HG02798 (cell line): ENCODE results near the gene SLC50A1.
"Not testable (repeated sequence)": the region's sequence is repeated elsewhere in the genome, so short reads cannot be mapped to it uniquely, and the experiment has no call there.

Experiments
- ATAC-seq: cut with Tn5 transposase; IDR thresholded peaks from one replicate; pipeline ENCODE4 v1.9.1; 2021; ENCODE audit warnings: mild to moderate bottlenecking; ENCODE audit not compliant: unreplicated experiment, poor library complexity

Gene SLC50A1

DNA sequence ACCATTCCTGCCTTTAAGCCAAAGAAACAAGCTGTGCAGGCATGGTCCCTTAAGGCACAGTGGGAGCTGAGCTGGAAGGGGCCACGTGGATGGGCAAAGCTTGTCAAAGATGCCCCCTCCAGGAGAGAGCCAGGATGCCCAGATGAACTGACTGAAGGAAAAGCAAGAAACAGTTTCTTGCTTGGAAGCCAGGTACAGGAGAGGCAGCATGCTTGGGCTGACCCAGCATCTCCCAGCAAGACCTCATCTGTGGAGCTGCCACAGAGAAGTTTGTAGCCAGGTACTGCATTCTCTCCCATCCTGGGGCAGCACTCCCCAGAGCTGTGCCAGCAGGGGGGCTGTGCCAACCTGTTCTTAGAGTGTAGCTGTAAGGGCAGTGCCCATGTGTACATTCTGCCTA is 1.3 kb upstream of the SLC50A1 start:
- no peak for ATAC-seq

DNA sequence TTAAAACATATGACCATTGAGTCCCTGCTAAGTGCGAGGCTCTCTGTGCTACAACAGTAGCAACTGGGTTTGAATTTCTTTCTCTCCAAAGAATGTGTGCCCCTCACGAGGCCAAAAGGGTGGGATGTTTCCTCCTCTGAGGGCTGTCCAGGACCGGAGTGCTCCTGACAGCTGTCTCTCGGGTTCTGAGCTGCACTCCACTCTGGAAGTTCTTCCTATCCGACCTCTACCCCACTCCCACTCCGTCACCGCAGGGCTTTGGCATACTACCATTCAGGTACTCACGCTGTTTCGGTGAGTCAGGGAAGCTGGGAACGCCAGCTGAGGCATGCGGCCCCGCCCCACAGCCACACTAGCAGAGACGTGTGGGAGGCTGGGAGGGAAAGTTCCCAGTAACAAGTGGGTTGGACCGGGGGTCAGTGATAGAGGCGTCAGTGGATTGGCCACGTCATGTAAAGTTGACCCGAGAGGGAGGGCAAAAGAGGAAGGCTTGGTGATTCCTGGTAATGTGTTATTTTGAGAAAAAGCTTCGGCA is 705 bp upstream of the SLC50A1 start:
- ATAC-seq: peak; percentile 48

DNA sequence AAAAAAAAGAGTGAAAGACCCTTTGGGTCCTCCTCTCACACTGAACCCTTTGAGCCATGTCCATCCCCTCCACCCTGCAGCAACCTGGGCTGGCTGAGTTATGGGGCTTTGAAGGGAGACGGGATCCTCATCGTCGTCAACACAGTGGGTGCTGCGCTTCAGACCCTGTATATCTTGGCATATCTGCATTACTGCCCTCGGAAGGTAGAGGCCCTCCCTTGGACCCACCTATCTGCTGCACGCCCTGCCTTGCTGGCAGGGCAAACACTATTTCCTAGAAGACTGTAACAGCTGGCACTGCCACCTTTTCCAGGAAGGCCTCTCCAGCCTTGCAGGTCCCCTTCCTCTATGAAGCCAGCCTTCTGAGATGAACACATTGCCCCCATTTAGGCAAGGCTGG is 1.1 kb downstream of the SLC50A1 start:
- no peak for ATAC-seq

DNA sequence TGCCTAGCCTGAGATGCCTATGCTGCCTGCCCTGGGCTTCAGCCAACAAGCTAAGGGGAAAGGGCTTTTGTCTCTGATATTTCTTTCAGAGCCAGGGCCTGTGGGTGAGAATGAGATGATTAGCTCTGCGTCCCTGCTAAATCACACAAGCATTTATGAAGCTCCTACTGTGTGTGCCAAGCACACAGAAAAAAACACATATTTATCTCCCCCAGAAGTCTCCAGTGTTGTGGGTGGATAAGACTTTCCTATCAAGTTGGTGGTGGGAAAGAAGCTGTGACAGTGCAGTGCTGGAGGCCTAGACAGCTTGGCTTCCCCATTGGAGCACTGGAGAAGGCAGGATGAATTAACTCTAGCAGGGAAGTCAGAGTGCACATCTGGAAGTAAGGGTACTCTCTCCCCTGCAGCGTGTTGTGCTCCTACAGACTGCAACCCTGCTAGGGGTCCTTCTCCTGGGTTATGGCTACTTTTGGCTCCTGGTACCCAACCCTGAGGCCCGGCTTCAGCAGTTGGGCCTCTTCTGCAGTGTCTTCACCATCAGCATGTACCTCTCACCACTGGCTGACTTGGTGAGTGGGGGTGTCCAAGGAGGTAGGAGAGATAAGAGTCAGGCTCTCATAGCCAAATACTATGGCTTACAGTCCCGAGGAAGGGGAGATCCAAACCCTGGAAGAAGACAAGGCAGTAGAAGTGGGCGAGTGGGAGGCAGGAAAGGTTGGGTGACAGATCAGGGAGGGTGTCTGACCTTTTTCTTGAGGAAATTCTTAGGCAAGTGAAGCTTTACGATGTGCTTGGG is 1.7 kb downstream of the SLC50A1 start:
- ATAC-seq: no peak

DNA sequence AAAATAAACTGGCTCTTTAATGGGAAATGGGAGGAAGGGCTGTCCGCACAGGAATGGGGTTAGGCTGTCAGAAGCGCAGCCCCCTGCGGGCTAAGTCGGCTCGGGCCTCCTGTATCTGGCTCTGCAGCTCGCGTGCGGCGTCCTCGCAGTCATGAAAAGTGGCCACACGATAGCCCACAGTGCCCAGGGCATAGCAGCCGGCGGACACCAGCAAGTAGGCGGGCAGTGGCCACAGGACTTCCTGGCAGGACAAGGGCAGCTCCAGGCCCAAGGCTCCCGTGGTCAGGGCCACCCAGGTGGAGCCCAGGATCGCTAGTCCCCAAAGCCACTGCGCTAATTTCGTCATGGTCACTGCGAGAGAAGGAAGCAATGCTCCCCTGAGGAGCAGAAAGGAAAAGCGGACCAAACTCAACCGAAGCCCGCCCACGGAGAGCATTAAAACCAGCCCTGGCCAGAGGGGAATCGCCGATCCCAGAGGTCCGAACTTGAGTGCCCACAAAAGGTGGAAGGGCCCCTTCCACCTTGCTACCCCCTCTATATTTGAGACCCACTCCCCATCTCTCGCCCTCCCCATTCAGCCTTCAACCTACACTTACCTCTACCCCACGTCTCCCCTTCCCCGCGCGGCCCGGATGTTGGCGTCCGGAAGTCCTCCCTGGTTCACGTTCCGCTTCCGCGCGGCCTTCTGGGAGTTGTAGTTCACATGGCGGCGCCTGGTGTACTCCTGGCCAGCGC is 4.4 kb downstream of the SLC50A1 start, which contains the start of gene DPM3:
Gene DPM3, minus strand, starts transcription at position 637 of the 735 bp plus-strand sequence. Its CDS starts 291 bp downstream, at position 346.
- peak; percentile 74 for ATAC-seq

DNA sequence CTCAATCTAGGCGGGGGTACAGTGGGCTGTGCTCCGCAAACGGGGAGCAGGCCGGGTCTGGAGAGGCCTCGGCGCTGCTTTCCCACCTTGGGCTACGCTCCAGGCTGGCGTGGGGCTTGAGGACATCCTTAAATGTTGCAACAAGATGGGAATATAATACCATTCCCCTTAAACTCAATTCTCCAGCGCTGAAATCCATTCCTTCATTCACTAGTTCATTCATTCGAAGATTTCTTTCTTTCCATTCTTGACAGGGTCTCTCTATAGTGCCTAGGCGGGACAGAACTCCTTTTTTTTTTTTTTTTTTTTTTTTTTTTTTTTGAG is 4.9 kb downstream of the SLC50A1 start:
- no peak for ATAC-seq

DNA sequence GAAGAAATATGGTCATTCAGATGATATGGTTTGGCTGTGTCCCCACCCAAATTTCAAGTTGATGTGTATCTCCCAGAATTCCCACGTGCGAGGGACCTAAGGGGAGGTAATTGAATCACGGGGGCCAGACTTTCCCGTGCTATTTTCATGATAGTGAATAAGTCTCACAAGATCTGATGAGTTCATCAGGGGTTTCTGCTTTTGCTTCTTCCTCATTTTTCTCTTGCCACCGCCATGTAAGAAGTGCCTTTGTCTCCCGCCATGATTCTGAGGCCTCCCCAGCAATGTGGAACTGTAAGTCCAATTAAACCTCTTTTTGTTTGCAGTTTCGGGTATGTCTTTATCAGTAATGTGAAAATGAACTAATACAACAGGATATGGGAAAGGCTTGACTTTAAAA is 6.1 kb downstream of the SLC50A1 start:
- no peak for ATAC-seq

DNA sequence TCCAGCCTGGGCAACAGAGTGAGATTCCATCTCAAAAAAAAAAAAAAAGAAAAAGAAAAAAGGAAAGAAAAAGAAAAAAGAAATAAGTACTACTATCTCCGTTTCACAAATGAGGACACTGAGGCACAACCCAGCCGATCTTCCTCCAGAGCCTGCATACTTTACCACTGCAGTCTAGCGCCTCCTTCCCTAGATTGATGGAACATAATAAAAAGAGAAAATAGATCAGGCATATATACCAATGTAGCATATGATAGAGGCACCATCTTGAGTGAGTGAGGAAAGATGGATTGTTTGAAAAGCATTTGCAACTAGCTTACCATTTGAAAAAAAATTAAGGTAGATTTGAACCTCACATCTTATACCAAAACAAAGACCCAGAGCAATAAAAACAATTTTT is 9.8 kb downstream of the SLC50A1 start:
- no peak for ATAC-seq

DNA sequence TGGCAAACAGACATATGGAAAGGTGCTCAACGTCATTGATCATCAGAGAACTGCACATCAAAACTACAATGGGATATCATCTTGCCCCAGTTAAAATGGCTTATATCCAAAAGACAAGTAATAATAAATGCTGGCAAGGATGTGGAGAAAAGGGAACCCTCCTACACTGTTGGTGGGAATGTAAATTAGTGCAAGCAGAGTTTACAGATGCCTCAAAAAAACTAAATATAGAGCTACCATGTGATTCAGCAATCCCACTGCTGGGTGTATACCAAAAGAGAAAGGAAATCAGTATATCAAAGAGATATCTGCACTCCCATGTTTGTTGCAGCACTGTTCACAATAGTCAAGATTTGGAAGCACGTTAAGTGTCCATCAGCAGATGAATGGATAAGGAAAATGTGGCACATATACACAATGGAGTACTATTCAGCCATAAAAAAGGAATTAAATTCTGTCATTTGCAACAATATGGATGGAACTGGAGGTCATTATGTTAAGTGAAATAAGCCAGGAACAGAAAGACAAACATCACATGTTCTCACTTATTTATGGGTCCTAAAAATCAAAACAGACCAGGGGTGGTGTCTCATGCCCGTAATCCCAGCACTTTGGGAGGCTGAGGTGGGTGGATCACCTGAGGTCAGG is 20.5 kb downstream of the SLC50A1 start:
- ATAC-seq: not testable (repeated sequence)

DNA sequence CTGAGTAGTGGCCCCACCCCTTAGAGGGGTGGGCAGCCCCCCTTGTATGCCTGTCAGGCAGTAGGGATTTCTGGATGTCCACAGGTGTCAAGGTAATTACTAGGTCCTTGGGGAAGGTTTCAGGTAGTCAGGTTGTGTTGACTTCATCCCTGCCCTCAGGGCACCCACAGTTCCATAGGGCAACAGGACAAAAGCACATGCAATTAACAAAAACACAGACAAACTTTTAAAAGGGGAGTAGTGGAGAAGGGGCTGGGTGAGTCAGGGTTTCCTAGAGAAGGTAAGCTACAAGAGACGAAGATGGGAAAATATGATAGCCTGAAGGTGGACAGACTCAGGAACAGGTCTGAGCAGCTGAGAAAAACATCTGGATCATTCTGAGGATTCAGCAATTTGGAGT is 23.3 kb downstream of the SLC50A1 start:
- no peak for ATAC-seq

DNA sequence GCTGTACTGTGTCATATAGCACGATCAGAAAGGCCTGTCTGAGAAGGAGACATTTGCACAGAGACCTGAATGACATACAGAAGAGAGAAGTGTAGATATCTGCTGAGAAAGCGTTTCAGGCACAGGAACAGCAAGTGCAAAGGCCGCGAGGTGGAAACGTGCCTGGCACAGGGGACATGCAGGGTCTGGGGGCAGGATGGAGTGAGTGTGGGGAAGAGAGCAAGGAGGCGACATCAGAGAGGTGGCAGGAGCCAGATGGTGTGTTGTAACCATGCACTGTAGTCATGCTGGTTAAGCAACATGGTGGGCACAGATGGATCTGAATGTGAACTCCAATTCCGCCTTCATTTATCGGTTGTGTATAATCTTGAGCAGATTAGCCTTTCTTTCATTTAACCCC is 24.5 kb downstream of the SLC50A1 start:
- ATAC-seq: no peak

DNA sequence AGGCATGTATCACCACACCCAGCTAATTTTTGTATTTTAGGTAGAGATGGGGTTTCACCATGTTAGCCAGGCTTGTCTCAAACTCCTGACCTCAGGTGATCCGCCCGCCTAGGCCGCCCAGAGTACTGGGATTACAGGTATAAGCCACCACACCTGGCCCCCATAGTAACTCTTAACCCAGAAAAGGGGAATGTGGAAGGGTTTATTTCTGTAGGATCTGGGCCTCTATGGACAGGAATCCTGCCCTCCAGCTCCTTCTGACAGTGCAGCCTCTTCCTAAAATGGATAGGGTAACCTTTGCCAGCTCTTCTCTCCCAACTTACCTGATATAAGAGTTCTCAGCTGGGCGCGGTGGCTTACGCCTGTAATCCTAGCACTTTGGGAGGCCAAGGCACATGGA is 27.0 kb downstream of the SLC50A1 start:
- ATAC-seq: not testable (repeated sequence)

DNA sequence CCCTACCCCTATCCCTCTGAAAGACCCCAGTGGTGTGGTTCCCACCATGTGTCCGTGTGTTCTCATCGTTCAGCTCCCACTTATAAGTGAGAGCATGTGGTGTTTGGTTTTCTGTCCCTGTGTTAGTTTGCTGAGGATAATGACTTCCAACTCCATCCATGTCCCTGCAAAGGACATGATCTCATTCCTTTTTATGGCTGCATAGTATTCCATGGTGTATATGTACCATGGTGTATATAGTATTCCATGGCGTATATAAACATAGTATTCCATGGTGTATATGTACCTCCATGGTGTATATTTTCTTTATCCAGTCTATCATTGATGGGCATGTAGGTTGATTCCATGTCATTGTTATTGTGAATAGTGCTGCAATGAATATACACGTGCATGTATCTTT is 28.1 kb downstream of the SLC50A1 start:
- not testable (repeated sequence) for ATAC-seq

DNA sequence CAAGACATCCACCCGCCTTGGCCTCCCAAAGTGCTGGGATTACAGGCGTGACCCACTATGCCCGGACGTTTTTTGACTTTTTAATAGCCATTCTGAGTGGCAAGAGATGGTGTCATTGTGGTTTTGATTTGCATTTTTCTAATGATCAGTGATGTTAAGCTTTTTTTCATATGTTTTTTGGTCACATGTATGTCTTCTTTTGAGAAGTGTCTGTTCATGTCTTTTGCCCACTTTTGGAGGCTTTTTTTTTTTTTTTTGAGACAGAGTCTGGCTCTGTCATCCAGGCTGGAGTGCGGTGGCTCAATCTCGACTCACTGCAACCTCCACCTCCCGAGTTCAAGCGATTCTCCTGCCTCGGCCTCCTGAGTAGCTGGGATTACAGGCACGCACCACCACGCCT is 29.0 kb downstream of the SLC50A1 start:
- not testable (repeated sequence) for ATAC-seq

DNA sequence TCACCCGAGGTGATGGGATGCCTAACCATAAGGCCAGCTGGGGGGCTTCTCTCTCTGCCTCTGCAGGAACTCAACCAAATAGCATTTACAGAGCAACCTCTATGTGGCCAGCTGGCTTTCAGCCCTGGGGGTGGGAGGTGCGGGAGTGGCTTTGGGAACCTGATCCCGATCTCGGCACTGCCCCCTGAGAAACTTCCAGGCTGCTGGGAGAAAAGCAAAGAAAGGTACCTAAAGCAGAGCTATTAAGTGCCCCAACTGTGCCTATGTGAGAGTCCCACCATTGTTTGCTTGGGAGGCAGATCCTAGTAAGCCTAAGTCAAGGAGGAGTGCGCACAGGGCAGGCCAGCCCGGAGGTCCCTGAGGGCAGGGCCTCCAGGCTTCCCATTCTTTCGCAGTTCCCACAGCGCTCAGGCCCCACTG is 30.4 kb downstream of the SLC50A1 start:
- no peak for ATAC-seq

DNA sequence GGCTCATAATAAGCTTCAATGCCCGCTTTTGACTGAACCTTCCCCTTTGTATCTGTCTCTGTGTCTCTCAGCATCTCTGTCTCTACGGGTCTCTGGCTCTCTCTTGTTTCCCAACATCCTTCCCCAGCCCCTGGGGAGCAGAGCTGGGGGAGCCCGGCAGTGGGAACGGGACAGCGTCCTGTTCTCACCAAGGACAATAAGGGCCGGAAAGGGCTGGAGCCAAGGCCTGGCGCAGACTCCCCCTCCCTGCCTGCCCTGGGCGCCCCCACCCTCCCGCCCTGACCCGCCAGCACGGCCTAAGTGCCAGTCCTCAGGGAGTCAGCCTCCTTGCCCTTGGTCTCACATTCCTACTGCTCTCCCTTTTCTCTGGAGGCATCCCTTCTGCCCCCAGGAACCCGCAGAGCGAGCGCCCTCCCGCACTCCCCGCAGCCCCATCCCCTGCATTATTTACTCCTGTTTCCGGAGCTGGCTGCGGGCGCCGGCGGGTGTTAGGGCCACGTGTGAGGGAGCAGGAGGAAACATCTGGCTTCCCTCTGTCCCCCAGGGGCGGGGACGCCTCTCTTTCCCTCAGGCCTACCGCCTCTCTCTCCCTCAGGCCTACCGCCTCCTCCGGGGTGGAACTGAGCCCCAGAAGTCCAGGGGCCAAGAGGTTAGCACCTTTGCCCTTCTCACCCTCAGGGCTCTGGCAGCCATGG is 31.0 kb downstream of the SLC50A1 start:
- ATAC-seq: no peak

DNA sequence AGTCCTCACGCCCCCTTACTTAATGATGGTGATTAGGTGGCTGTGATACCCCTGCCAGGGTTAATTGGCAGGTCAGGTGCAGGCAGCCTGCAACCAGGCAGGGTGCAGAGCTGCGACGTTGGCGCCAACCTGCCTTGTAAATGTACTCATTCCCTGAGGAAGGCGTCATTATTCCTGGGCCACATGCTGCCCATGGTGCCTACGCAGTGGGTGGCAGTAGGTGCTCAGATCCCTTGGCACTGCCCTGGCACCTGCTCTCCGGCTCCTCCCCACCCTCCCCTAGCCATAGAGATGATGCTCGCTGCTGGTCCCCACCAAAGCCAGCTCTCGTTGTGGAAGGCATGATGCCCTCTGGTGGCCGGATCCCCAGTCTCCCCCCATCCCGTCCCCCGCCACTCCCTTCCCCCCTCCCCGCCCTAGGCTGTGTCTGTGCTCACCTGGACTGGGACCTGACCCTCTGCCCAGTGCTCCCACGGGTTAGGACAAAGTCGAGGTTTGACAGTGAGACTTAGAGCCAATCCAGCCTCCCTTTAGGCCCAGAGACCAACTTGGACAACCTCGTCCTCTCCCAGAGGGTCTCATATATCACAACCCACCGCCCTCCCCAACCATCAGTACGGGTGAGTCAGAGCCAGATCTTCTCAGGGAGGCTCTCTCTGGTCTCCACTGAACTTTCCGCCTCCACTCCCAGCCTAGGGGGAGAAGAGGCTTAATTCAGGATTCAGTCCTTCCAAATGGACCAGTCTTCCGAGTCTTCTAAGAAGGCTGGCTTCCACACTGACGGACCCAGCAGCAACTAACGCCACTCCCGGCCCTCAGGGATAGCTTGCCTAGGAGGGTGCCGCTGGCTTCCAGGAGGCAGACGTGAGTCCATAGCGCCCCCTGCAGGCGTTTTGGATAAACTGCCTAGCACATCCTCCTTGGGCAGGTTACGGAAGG is 31.8 kb downstream of the SLC50A1 start:
- peak; percentile 55 for ATAC-seq

DNA sequence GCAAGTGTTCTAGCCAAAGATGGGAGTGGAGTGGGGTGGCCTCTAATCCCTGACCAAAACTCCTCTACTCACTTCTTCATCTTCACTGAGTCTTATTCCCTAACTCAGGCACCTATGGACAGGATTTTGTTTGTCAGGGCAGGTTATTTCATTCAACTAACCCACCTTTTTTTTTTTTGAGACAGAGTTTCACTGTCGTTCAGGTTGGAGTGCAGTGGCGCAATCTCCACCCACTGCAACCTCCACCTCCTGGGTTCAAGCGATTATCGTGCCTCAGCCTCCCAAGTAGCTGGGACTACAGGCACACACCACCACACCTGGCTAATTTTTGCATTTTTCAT is 32.4 kb downstream of the SLC50A1 start:
- ATAC-seq: not testable (repeated sequence)

DNA sequence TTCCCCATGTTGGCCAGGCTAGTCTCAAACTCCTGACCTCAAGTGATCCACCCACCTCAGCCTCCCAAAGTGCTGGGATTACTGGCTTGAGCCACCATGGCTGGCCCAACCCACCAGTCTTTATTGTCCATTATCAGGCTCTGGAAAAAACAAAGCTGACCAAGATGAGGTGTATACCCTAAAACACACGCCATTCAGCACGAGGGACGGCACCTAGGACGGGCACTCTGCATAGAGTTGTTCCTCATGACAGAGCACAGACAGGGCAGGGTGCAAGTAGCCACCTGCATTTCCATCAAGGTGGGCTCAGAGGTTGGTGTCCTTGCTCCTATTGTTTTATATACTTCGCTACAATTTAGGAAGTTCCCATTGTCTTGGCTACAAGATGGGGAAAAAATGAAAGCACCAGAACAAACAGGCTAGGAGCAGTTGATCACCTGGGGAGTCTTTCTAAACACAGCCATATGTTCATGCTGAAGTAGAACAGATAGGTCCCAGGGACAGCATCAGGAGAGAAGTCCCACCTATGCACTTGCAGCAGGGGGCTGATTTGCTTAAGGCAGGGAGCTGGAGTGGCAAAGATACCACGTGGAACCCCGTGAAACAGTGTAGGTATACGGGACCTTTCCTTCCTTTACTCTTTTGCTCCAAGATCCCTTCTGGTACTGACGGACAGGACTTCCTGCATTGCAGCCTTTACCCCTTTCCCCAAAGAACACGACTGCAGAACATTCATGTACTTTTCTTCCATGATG is 33.0 kb downstream of the SLC50A1 start:
- no peak for ATAC-seq
